Amniotic epithelial cell (primary cell): Measurements from ENCODE around the gene RPS27A.
"Not testable (repeated sequence)": the region's sequence is repeated elsewhere in the genome, so short reads cannot be mapped to it uniquely, and the experiment has no call there.

ENCODE experiments used
- DNase-seq: peaks from one replicate; pipeline ENCODE4 v3.0.0-alpha.2; 2010; ENCODE audit warnings: low read depth

Gene RPS27A

DNA sequence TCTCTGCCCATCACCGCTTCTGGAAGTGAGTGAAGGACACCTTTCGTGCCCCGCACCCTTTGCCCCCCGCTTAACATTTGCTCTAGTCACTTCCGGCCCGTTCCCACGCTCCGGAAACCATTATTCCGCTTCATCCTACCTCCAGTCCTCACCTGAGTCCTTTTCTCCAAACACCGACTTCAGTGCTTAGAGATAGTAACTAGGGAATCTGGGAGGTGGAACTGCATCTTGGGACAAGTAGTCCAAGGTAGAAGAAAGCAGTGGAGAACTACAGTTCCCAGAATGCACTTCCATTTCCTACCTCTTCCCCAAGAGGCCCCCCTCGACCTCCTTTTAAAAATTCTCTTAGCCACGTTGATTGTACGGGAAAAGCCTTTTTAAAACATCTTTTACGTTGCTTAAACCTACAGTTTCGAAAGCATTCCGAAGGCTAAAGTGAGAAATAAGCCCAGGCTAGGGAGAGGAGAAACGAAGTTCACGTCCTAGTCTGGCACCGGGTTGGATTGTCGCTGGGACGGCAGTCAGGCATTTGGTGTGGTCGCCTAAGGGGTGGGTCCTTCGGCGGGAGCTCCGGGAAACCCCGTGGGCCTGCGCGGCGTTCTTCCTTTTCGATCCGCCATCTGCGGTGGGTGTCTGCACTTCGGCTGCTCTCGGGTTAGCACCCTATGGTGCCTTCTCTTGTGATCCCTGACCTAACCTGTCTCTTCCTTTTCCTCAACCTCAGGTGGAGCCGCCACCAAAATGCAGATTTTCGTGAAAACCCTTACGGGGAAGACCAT, at the start of gene RPS27A, which contains the start of gene CLHC1:
Gene RPS27A (plus strand): TSS at position 605 of the 779 bp plus-strand sequence. CDS start 137 bp downstream, at position 742.
Gene CLHC1 (minus strand): TSS at position 210 of the 779 bp plus-strand sequence. CDS start 9,882 bp downstream, outside the sequence.
- DNase-seq = peak; percentile 98

DNA sequence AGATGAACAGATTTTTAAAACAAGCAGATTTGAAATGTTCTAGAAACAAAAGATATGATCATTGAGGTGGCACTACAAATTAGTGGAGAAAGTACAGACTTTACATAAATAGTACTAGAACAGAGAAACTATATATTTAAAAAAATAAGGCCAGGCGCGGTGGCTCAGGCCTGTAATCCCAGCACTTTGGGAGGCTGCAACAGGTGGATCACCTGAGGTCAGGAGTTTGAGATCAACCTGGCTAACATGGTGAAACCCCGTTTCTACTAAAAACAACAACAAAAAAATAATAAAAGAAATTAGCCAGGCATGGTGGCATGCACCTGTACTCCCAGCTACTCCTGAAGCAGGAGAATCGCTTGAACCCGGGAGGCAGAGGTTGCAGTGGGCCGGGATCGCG, 45.7 kb upstream of the RPS27A start:
- not testable (repeated sequence) for DNase-seq

- DNase-seq = not testable (repeated sequence)
Measured at GRCh38 chr2:55191888-55192287, 40.6 kb upstream of the RPS27A start.

DNA sequence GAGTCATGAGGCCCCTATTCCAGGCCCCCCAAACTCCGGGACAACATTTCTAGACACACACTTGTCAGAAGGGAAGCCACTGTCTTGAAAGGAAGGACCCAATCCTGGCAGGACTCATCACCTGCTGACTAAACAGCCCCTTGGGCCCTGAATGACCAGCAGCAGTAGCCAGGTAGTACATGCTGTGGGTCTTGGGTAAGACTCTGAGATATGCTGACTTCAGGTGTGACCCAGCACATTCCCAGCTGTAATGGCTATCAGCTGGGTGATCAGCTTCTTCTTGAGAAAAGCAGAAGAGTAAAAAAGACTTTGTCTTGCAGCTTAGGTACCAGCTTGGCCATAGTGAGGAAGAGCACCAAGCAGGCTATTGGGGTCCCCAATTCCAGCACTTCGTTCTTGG, 36.0 kb upstream of the RPS27A start:
- DNase-seq = no peak

GRCh38 chr2:55200416-55200815, 32.1 kb upstream of the RPS27A start:
- DNase-seq = no peak

GRCh38 chr2:55204536-55204935, 28.0 kb upstream of the RPS27A start:
- DNase-seq = no peak

GRCh38 chr2:55204950-55205349, 27.5 kb upstream of the RPS27A start:
- DNase-seq = no peak

DNA sequence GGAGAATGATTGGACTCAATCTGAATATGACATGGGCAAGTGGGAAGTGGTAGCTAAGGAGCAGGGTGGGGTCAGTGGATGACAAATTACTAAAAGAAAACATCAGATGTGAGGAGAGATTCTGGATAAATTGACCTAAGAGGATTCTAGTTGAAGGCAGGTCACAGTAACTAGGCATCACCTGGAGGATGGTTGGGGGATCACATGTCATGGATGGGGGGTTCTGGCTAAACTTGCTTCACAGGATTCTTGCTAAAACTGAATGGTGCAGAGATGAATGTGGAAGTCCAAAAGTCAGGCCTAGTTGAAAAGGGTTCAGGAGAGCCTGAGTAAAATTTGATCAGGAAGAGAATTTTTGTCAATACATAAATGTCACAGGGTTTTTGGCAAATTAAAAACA, 18.7 kb upstream of the RPS27A start:
- no peak for DNase-seq

GRCh38 chr2:55223958-55224760, 8.3 kb upstream of the RPS27A start:
- no peak for DNase-seq

DNA sequence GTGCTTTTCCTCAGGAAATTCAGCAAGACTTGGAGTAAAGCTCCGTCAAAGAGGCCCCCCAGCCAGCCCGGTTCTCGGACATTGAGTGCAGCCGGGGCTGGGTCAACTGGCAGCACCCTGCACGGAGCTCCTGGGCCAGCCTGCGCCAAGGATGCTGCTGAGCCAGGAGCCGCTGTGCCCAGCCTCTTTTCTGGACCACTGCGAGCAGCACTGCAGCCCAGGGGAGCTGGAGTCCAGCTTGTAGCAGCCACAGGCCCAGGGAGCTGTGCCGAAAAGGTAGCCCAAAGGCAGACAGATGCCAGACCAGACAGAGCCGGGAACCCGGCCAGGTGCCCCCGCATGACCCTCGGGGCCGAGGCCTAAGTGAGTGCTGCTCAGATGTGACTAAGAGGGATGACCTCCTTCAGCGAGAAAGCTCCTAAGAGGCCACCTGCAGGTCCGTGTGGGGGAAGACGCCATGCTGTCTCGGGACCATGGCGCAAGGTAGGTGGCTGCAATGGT, 7.7 kb upstream of the RPS27A start:
- DNase-seq = peak; percentile 12

- DNase-seq = peak; percentile 56
Measured at GRCh38 chr2:55225481-55226020, 6.9 kb upstream of the RPS27A start.

GRCh38 chr2:55227437-55228225, 4.9 kb upstream of the RPS27A start:
- peak; percentile 42 for DNase-seq

GRCh38 chr2:55228226-55228563, 4.3 kb upstream of the RPS27A start:
- DNase-seq = no peak

DNA sequence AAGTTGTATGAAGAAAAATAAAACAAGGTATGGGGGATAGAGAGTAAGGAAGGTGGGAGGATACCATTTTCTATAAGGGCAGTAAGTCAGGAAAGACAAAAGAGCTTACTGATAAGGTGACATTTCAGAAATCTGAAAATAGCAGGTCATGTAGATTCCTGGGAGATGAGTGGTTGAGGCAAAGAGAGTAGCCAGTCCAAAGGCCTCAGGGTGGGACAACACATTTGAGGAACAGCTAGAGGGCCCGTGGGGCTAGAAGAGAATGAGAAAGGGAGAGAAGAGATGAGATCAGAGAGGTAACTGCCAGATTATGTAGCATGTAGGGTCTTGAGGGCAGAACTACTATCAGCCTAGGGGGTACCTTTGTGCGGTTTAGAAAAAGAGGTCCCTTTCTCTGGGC, 3.3 kb upstream of the RPS27A start:
- DNase-seq = no peak

GRCh38 chr2:55230551-55230950, 1.9 kb upstream of the RPS27A start:
- no peak for DNase-seq

DNA sequence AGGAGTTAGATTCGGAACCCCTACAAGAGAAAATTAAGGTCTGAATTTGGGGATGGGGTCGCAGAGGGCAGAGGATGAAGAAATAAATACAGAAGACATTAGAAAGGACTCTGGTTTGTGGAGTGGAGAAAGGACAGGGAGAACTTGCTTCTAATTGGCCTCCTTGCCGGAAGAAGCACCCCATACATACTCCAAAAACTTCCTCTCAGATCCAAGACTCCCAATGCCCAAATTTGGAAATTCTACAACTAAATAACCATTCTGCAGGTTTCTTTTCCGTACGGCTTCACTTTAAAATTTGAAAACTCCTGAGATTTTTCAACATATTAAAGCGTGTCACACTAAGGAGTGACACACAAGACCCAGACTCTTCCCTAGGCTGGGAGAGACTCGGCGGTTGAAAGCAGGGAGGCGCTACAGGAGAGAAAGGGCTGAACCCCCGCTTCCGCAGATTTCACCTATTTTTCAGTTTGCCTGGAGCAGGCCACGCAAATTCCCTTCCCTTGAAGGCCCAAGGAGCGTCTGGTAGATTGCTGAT, 873 bp upstream of the RPS27A start:
- peak; percentile 18 for DNase-seq

DNA sequence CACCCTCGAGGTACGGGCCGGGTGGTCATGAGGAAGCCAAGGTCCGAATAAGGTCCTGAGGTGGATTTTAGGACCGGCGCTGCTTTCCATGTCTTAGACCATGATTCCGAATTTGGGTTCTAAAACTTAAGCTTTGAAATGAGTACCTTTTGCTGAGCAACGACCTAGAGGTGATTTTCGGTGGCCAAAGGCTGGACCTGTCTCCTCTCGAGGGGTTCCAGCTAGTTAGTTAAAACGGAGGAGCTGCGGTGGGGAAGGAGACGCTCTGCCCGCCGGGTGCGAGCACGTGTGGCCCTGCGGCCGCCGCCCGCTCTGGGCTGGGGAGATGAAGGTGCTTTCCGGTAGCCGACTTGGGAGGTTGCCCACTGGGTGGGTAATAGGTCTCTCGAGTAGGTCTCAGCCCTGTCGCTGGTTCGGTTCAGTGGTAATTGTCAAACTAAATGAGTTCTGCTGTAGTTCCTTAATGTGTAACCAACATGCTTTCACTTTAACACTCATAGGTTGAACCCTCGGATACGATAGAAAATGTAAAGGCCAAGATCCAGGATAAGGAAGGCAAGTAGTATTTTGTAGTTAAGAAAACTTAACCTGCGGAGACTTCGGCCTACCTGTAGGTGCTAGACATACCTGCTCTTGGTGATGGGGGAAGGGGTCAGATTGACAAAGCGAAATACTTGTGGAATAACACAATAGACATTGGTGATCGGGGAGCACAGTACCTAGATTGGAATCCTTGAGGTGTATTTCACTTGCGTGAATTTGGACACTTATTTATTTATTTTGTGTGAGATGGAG, 572 bp downstream of the RPS27A start:
- peak; percentile 24 for DNase-seq

DNA sequence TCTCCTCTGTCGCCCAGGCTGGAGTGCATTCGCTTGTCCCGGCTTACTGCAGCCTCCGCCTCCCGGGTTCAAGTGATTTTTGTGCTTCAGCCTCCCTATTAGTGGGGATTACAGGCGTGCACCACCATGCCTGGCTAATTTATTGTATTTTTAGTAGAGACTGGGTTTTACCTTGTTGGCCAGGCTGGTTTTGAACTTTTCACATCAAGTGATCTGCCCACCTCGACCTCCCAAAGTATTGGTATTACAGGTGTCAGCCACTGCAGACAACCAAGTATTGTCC, 1.1 kb downstream of the RPS27A start:
- DNase-seq = no peak

- DNase-seq = no peak
Measured at GRCh38 chr2:55235724-55236538, 3.4 kb downstream of the RPS27A start.

- no peak for DNase-seq
Measured at GRCh38 chr2:55236992-55237543, 4.6 kb downstream of the RPS27A start.
